Sciatic nerve (tissue), 2 donors: ENCODE results near the gene PTPRM. TPM values are rescaled to one million over a fixed set of nuclear protein-coding genes. Genes with fewer than 3 reads are reported as not detected.
A peak's percentile ranks its signal among the peaks of the same experiment; 100 is the strongest.

Source experiments
- ATAC-seq: fragments of 200-7000 bp; cut with Tn5 transposase; one replicate; pipeline ENCODE4 v1.9.1; 2020; ENCODE audit warnings: mild to moderate bottlenecking, moderate library complexity
- DNase-seq: peaks from one replicate; pipeline ENCODE4 v3.0.0-alpha.2; 2020; ENCODE audit warnings: low spot score
- intact Hi-C: fragments of 100-400 bp; cut with DNase I; formaldehyde crosslinking; loops from one replicate; pipeline ENCODE4 v1.14.2; 2022
- total RNA-seq: library from RNA; stranded (reverse); fragmentation: NEBNext Ultra II Directional; extraction: Animal tissue kit (Norgen Biotek cat#: 25700); gene quantifications from one replicate; pipeline ENCODE4 v1.2.1, GENCODE V29; 2021
- donor health status: DM: no; HTN: no; CAD: no.
- donor health status: DM: no; HTN: no; CAD: no.

Gene PTPRM
- total RNA-seq, 1 donor from 2014 or later, result 66.5 TPM

DNA sequence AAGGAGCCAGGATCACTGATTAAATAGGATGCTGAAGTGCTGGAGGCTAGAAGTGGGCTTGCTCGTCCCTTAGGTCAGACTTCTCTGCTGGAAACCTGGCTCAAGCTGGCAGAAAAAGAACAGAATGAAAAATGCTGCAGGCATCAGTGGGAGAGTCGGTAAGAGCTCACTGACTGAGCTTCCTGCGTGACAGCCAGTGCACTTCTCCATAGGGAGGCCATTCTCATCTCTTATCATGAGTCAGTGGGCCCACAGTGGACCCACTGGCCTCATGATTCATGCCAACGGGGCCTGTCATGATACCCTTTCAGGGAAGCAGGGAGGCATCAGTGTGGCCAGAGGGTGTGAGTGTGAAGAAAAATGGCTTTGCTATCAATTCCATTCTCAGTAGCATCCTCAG lies 498.2 kb downstream of the PTPRM start:
- no peak for ATAC-seq
- DNase-seq, result no peak
- intact Hi-C loops, result no loop called here

DNA sequence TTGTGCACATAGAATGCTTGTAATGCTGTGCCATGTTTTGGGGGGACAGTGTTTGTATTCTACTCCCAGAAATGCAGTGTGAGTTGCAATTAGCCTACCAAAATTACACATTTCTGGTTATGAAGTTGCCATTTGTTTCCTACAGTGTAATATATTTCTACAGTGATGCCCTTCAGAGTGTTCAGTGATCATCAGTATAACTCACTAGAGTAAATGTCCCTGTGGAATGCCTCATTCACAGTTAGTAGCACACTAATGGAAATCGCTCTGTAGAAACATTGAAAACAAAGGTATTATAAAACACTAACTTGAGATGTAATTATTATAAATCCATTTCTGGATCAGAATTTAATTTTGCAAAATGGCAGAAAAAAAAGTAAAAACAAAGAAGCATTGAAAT lies 498.7 kb downstream of the PTPRM start:
- ATAC-seq (no peak), DNase-seq (no peak)
- intact Hi-C loops, result no loop called here

- intact Hi-C loops, result no loop called here
- DNase-seq, result no peak
- no peak for ATAC-seq
Measured at GRCh38 chr18:8069708-8070107, 502.6 kb downstream of the PTPRM start.

DNA sequence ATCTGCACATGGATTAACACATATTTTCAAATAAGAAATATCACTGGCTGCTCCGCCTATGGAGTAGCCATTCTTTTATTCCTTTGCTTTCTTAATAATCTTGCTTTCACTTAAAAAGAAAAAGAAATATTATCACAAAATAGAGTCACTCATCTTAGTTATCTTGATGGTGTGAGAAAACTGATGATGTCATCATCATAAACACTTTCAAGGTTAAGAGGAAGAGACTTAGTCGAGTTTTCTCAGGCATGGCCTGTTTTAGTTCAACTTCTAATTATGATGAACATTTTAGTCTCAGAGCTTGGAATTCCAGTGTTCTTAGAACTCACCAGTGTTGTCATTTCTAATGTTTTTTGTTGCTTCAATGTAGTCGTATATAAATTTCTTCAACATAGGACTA lies 506.1 kb downstream of the PTPRM start:
- ATAC-seq, result no peak
- no peak for DNase-seq
- intact Hi-C loops, result no loop called here

GRCh38 chr18:8080092-8080491 lies 513.0 kb downstream of the PTPRM start:
- intact Hi-C loops, result no loop called here
- DNase-seq, result no peak
- ATAC-seq, result no peak

- ATAC-seq (no peak), DNase-seq (no peak)
- intact Hi-C loops, result no loop called here
Measured at GRCh38 chr18:8081267-8081666, 514.2 kb downstream of the PTPRM start.

GRCh38 chr18:8081872-8082553 lies 514.9 kb downstream of the PTPRM start:
- DNase-seq (no peak), ATAC-seq (no peak)
- intact Hi-C loops, result no loop called here

DNA sequence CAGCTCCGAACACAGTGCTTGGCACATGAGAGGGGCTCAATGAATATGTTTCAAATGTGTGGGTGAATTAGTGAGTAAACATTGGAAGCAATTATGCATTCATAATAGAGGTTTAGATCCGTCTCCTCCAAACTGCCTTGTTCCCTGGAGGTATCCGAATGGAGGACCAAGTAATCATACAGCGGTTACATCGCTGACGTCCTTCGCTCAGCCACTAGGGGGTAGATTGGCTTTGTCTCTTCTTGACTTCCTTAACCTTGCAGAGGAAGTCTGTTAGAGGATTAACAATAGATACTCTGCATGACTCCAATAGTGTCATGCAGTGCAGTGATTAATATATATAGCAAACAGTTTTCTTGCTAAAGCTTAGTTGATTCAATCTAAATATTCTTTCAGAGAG lies 517.0 kb downstream of the PTPRM start:
- intact Hi-C loops, result no loop called here
- DNase-seq (no peak), ATAC-seq (peak; percentile 49)

- ATAC-seq, result no peak
- intact Hi-C loops, result no loop called here
- DNase-seq, result no peak
Measured at GRCh38 chr18:8088626-8089025, 521.5 kb downstream of the PTPRM start.

- intact Hi-C loops, result no loop called here
- ATAC-seq, result peak; percentile 96
- DNase-seq, result no peak
Measured at GRCh38 chr18:8091035-8091434, 523.9 kb downstream of the PTPRM start.

DNA sequence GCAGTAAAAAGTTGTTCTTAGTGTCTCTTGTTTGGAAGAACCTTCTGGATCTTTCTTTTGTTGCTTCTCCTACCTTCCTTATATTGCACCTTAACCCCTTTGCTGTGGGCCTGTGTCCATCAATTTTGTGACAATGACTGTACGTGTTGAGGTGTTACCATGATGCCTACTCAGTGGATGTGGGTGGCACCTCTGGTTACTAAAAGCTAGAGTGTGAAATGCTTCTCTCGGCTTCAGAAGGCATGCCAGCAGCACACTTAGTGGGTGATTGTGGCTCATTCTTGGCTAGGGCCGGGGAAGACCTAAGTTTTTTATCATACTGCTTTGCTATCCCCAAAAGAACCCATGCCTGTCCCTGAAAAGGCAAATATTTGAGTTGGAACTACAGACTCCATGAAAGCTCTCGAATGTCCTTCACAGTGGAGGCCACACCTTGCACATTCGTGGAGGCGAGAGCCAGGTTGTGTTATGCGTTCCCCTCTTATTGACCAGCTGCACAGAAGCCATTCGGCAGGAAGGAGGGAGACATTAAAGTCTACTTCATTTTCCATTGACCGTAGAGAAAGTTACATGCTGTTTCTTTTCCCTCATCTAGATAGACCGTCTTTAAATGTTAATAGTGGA lies 528.9 kb downstream of the PTPRM start:
- ATAC-seq (no peak), DNase-seq (no peak)
- intact Hi-C loops, result no loop called here

DNA sequence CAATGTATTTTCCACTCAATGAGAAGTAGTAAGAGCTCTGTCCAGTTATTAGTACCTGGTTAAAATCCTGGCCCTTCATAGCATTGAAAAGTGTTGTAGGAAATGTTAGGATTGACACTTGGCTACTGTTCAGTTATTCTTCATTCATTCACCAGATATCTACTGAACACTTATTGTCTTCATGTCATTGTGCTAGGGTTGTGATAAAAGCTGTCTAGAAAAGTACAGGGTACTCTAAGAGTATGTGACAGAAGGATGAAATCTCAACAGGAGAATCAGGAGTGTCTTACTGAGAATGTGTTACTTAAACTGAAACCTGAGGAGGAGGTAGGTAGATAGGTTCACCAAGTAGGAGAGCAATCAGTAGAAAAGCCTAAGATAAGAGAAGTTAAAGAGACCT lies 530.3 kb downstream of the PTPRM start:
- DNase-seq (no peak), ATAC-seq (no peak)
- intact Hi-C loops, result no loop called here

DNA sequence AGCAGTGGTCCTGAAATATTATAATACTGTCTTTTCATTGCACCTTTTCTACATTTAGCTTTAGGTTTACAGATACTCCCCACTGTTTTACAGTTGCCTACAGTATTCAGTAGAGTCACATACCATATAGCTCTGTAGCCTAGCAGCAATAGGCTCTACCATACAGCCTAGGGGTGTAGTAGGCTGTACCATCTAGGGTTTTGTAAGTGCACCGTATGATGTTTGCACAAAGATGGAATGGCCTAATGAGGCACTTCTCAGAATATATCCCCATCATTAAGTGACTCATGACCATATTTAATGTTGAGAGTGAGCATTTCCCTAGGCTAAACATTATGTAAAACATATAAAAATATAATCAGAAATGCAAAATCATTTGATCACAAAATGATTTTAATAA lies 530.8 kb downstream of the PTPRM start:
- ATAC-seq (no peak), DNase-seq (no peak)
- intact Hi-C loops, result no loop called here

DNA sequence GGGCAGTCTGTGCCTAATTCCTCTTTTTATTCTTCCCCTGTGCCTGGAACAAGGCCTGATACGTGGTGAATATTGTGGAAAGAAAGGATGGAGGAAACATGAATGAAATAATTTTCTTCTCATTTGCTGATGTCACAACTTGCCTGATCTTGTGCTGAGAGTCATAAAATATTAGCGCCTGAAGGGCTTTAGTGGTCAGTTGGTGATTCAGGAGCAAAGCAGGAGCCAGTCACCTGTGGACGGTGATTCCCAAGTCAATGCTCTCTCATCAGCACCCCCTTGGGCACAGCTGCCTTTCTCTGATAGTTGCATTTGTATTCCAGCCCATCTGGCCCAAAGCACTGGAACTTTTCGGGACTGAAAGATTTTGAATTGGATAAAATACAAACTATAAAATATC lies 539.5 kb downstream of the PTPRM start:
- intact Hi-C loops, result no loop called here
- ATAC-seq (no peak), DNase-seq (no peak)

DNA sequence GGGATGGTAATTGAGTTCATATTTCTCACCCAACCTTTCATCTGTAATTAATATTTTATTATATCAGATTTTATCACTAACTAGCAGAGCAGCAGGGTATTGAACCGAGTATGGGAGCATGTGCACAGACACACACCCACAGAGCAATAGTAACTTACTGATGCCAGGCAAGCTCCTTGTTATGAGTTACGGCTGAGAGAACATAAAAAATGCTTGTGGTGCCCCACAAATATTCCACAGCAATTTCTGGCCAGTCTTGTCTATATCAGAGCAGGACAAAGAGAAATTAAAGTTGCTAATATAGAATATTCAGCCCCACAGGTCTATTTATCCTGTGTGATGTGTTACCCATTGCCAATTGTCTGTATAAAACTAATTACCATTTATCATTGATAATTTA lies 540.3 kb downstream of the PTPRM start:
- DNase-seq (no peak), ATAC-seq (no peak)
- intact Hi-C loops, result no loop called here

DNA sequence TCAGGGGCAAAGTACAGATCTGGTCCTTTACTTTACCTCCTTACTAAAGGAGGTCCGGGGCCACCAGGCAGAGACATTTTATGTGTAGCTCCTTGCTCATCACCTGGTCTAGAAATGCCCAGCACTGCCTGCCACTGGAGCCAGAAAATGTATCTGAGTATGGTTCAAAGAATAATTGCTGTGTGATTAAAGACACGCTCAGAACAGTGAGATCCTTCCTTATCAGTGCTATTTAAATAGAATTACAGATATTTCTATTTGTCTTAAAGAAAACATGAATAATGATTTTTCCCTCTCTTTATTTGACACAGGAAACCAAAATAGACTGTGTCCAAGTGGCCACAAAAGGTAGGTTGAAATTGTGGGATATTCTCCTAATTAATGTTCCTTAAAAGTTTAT lies 547.4 kb downstream of the PTPRM start:
- ATAC-seq (no peak), DNase-seq (no peak)
- intact Hi-C loops, result no loop called here

GRCh38 chr18:8116341-8117005 lies 549.4 kb downstream of the PTPRM start:
- no peak for DNase-seq
- no peak for ATAC-seq

DNA sequence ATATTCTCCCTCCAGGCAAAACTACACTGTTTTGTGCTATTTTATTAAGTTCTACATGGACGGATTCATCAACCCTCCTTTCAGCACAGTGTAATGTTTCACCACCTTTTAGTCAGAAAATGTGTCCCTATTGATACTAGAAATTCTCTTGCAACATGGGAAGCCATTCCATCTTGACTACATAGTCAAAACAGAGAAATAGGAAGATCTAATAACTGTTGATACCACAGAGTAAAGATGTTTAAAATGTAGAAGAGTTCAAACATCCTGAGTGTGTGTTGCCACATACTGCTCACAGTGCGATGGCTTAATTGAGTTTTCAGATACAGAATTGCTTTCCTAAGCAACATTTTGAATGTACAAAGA lies 549.9 kb downstream of the PTPRM start:
- no peak for ATAC-seq
- no peak for DNase-seq
- intact Hi-C loops, result no loop called here

More at GRCh38 chr18:8116341-8117005, 549.4 kb downstream of the PTPRM start:
- intact Hi-C loops, result no loop called here

GRCh38 chr18:8121101-8121500 lies 554.0 kb downstream of the PTPRM start:
- DNase-seq, result no peak
- intact Hi-C loops, result no loop called here
- no peak for ATAC-seq

GRCh38 chr18:8121942-8122480 lies 554.9 kb downstream of the PTPRM start:
- no peak for ATAC-seq
- no peak for DNase-seq
- intact Hi-C loops, result no loop called here
